H1 (cell line): ENCODE measurements around the gene TWSG1. TPM values are rescaled to one million over a fixed set of nuclear protein-coding genes. Genes with fewer than 3 reads are reported as not detected.

Experiments used
- CTCF ChIA-PET: fragments of 300-600 bp; sonication (Branson Sonifier 250); formaldehyde crosslinking; loops from one replicate; lab custom pipeline; 2021; ENCODE audit not compliant: partially characterized antibody; lab: Charles Lee
- POLR2A ChIA-PET: fragments of 300-600 bp; sonication (Branson Sonifier 250); formaldehyde crosslinking; loops from one replicate; lab custom pipeline; 2021; ENCODE audit warnings: inconsistent platforms; ENCODE audit not compliant: partially characterized antibody; lab: Charles Lee
- DNase-seq, 2 experiments: peaks; one replicate each; pipeline versions ENCODE4 v3.0.0 to v3.0.0-alpha.2; 2010 to 2022; ENCODE audit warnings: low spot score in 2 of 2, low read depth in 1 of 2, mixed read lengths in 1 of 2
- FAIRE-seq: peaks from 2 replicates; lab custom pipeline; 2011; peaks lifted over from hg19 to GRCh38; lab: Jason Lieb, UNC
- H2AFZ ChIP-seq: 2 replicates; pipeline ENCODE4 v1.8.1; 2012; ENCODE audit warnings: low read length, inconsistent platforms
- H2AK5ac ChIP-seq: 2 replicates; pipeline ENCODE4 v1.6.1; 2013; ENCODE audit warnings: low read depth, low read length
- H2BK120ac ChIP-seq: replicated peaks from 2 replicates; pipeline ENCODE3; 2013; ENCODE audit warnings: low read depth, low read length, inconsistent platforms
- H2BK12ac ChIP-seq: 2 replicates; pipeline ENCODE4 v1.6.1; 2013; ENCODE audit warnings: low read depth, low read length
- H2BK15ac ChIP-seq: 2 replicates; pipeline ENCODE4 v1.6.1; 2013; ENCODE audit warnings: low read length
- H2BK20ac ChIP-seq: 2 replicates; pipeline ENCODE4 v1.6.1; 2013; ENCODE audit warnings: low read length
- H2BK5ac ChIP-seq: 2 replicates; pipeline ENCODE4 v1.6.1; 2013; ENCODE audit warnings: low read depth, low read length
- H3K14ac ChIP-seq: 2 replicates; pipeline ENCODE4 v1.6.1; 2013; ENCODE audit warnings: inconsistent platforms; ENCODE audit not compliant: insufficient read length
- H3K18ac ChIP-seq: 2 replicates; pipeline ENCODE4 v1.6.1; 2013; ENCODE audit warnings: low read length; ENCODE audit errors: extremely low read depth
- H3K23ac ChIP-seq: 2 replicates; pipeline ENCODE4 v1.6.1; 2013; ENCODE audit warnings: inconsistent platforms; ENCODE audit not compliant: insufficient read length
- H3K23me2 ChIP-seq: 2 replicates; pipeline ENCODE4 v1.6.1; 2013; ENCODE audit warnings: low read depth, low read length
- H3K27ac ChIP-seq: 2 replicates; pipeline ENCODE4 v1.6.1; 2011; ENCODE audit warnings: low read depth, low read length, inconsistent platforms
- H3K27me3 ChIP-seq, 4 experiments: replicated peaks in 1 of 4; 1 replicate in 1 of 4; 2 replicates in 3 of 4; pipeline versions ENCODE4 v1.6.1 to v1.8.1; 2011 to 2013; ENCODE audit warnings: low read length in 3 of 4, mild to moderate bottlenecking in 3 of 4, inconsistent platforms in 2 of 4, mixed read lengths in 2 of 4, moderate library complexity in 1 of 4; ENCODE audit not compliant: control insufficient read depth in 3 of 4, insufficient read depth in 3 of 4; ENCODE audit errors: extremely low read depth in 1 of 4
- H3K36me3 ChIP-seq, 4 experiments: 2 replicates each; pipeline versions ENCODE4 v1.6.1 to v1.8.1; 2011 to 2013; ENCODE audit warnings: mild to moderate bottlenecking in 4 of 4, low read length in 3 of 4, moderate library complexity in 2 of 4, control low read depth in 1 of 4, inconsistent platforms in 1 of 4; ENCODE audit not compliant: insufficient read depth in 4 of 4, control insufficient read depth in 2 of 4
- H3K4ac ChIP-seq: replicated peaks from 2 replicates; pipeline ENCODE3; 2013; ENCODE audit warnings: low read length, low read depth, mixed read lengths, inconsistent platforms; ENCODE audit not compliant: insufficient read length
- H3K4me1 ChIP-seq, 4 experiments: replicated peaks in 1 of 4; 1 replicate in 1 of 4; 2 replicates in 3 of 4; pipeline versions ENCODE4 v1.6.1 to v1.8.1; 2011 to 2013; ENCODE audit warnings: low read length in 3 of 4, inconsistent platforms in 2 of 4, mixed read lengths in 1 of 4; ENCODE audit not compliant: insufficient read depth in 4 of 4, control insufficient read depth in 3 of 4
- H3K4me2 ChIP-seq, 2 experiments: 2 replicates each; pipeline versions ENCODE4 v1.6.1 to v1.8.1; 2011 to 2013; ENCODE audit warnings: low read depth in 2 of 2, low read length in 2 of 2, control low read depth in 1 of 2, inconsistent platforms in 1 of 2, mild to moderate bottlenecking in 1 of 2; ENCODE audit not compliant: insufficient read depth in 1 of 2
- H3K4me3 ChIP-seq, 4 experiments: fragments of 200-600, 300-600 bp in 1 of 4; sonication (generic), shearing (Covaris generic), sonication (Bioruptor Twin) in 1 of 4; 2 replicates each; pipeline versions ENCODE4 v1.5.1 to v1.8.1; 2011 to 2016; ENCODE audit warnings: low read length in 4 of 4, low read depth in 3 of 4, control low read depth in 2 of 4, inconsistent platforms in 2 of 4, mild to moderate bottlenecking in 2 of 4, mixed read lengths in 1 of 4, moderate library complexity in 1 of 4; ENCODE audit not compliant: insufficient read depth in 2 of 4; ENCODE audit errors: extremely low read depth in 1 of 4
- H3K56ac ChIP-seq: replicated peaks from 2 replicates; pipeline ENCODE3; 2013; ENCODE audit warnings: low read depth, mild to moderate bottlenecking, mixed read lengths, low read length, inconsistent platforms; ENCODE audit not compliant: insufficient read length
- H3K79me1 ChIP-seq: 2 replicates; pipeline ENCODE4 v1.6.1; 2013; ENCODE audit warnings: low read depth, low read length, control low read depth
- H3K79me2 ChIP-seq, 2 experiments: 2 replicates each; pipeline versions ENCODE4 v1.6.1 to v1.8.1; 2012 to 2013; ENCODE audit warnings: low read length in 2 of 2, mild to moderate bottlenecking in 2 of 2, inconsistent platforms in 1 of 2; ENCODE audit not compliant: insufficient read depth in 2 of 2, control insufficient read depth in 1 of 2
- H3K9ac ChIP-seq, 4 experiments: replicated peaks in 1 of 4; 1 replicate in 1 of 4; 2 replicates in 3 of 4; pipeline versions ENCODE4 v1.6.1 to v1.8.1; 2011 to 2013; ENCODE audit warnings: low read depth in 3 of 4, low read length in 3 of 4, control low read depth in 2 of 4, mild to moderate bottlenecking in 2 of 4, moderate library complexity in 2 of 4, inconsistent platforms in 1 of 4; ENCODE audit errors: extremely low read depth in 1 of 4
- H3K9me3 ChIP-seq, 2 experiments: 2 replicates each; pipeline versions ENCODE4 v1.6.1 to v1.8.1; 2012 to 2013; ENCODE audit warnings: mild to moderate bottlenecking in 2 of 2, moderate library complexity in 2 of 2, control low read depth in 1 of 2, inconsistent platforms in 1 of 2, low read depth in 1 of 2, low read length in 1 of 2, mixed read lengths in 1 of 2; ENCODE audit not compliant: insufficient read depth in 2 of 2
- H4K20me1 ChIP-seq, 2 experiments: replicated peaks in 1 of 2; 2 replicates each; pipeline versions ENCODE3 to v1.8.1; 2011 to 2013; ENCODE audit warnings: inconsistent platforms in 2 of 2, low read length in 2 of 2, mild to moderate bottlenecking in 1 of 2; ENCODE audit not compliant: insufficient read depth in 2 of 2, control insufficient read depth in 1 of 2
- H4K5ac ChIP-seq: 2 replicates; pipeline ENCODE4 v1.6.1; 2013; ENCODE audit warnings: low read length, low read depth, mixed read lengths, inconsistent platforms; ENCODE audit not compliant: insufficient read length
- H4K8ac ChIP-seq: 2 replicates; pipeline ENCODE4 v1.8.0; 2013; ENCODE audit warnings: mild to moderate bottlenecking, moderate library complexity, low read length, inconsistent platforms; ENCODE audit not compliant: insufficient read depth; ENCODE audit errors: extremely low read depth
- H4K91ac ChIP-seq: replicated peaks from 2 replicates; pipeline ENCODE3; 2013; ENCODE audit warnings: low read length, mixed read lengths, inconsistent platforms; ENCODE audit not compliant: insufficient read length
- BCL11A ChIP-seq, 2 experiments: IDR thresholded peaks; one replicate each; pipeline ENCODE4 v1.6.1; 2011; ENCODE audit warnings: low read depth in 2 of 2, low read length in 2 of 2, mild to moderate bottlenecking in 2 of 2
- POU5F1 ChIP-seq: IDR thresholded peaks from 2 replicates; pipeline ENCODE4 v1.6.1; 2011; ENCODE audit warnings: low read depth, mild to moderate bottlenecking, low read length, moderate library complexity
- SP4 ChIP-seq: IDR thresholded peaks from 2 replicates; pipeline ENCODE4 v1.6.1; 2012; ENCODE audit warnings: low read length, inconsistent platforms
- SRF ChIP-seq: IDR thresholded peaks from 2 replicates; pipeline ENCODE4 v1.6.1; 2011; ENCODE audit warnings: mild to moderate bottlenecking, low read depth, low read length, moderate library complexity
- SUZ12 ChIP-seq: fragments of 200-600 bp; sonication (generic); IDR thresholded peaks from 2 replicates; pipeline ENCODE4 v1.6.1; 2012; ENCODE audit warnings: mild to moderate bottlenecking, inconsistent platforms, low read length, moderate library complexity, mixed read lengths
- TAF7 ChIP-seq: optimal IDR thresholded peaks from 2 replicates; pipeline ENCODE3; 2011; ENCODE audit warnings: low read depth, mild to moderate bottlenecking, inconsistent platforms, low read length, moderate library complexity, borderline replicate concordance
- polyA plus RNA-seq, 7 experiments: library from polyadenylated mRNA; depleted of rRNA in 3 of 7; stranded (reverse) in 5 of 7; unstranded in 2 of 7; fragments of >200 nt in 5 of 7; fragments of 200-250 nt in 2 of 7; gene quantifications; 1 replicate in 5 of 7; 2 replicates in 1 of 7; 4 replicates in 1 of 7; pipeline versions ENCODE4 v1.2.1 to v1.2.3, GENCODE V29; 2011 to 2013; ENCODE audit warnings: missing spikeins in 2 of 7, mixed read lengths in 2 of 7
- total RNA-seq: library from RNA; stranded (reverse); fragmentation: NEBNext Ultra II Directional; extraction: Animal tissue kit (Norgen Biotek cat#: 25700); gene quantifications from 2 replicates; pipeline ENCODE4 v1.2.1, GENCODE V29; 2021

TWSG1 gene
- total and polyA plus RNA-seq, 2 of the 8 experiments (the other 6 are each of a cell fraction or from before 2014, with no cell fraction given), result 11.8 to 19.8 TPM

- DNase-seq (no peak), FAIRE-seq (no peak)
- Histone ChIP-seq H2AK5ac (no peak overlapping the region), H3K9me3 (no peaks in the 10 kb centered on the region), H4K8ac (no peak overlapping the region), H2AFZ (no peak overlapping the region), H3K23me2 (no peaks in the 10 kb centered on the region), H4K5ac (no peak overlapping the region), H3K27me3 (no peaks in the 10 kb centered on the region), H2BK12ac (no peak overlapping the region), H3K27ac (no peak overlapping the region), H4K20me1 (no peaks in the 10 kb centered on the region), H4K91ac (no peak overlapping the region), H3K4me1 (0 out of 7 replicates have a peak, but pooled peaks cover 0 to 2% (median 0%) of the 10 kb centered on the region in 4 experiments), H2BK5ac (no peak overlapping the region), H3K79me1 (no peaks in the 10 kb centered on the region), H3K18ac (no peak overlapping the region), H2BK120ac (no peak overlapping the region), H3K4me3 (no peak overlapping the region), H2BK15ac (no peak overlapping the region), H3K23ac (no peak overlapping the region), H3K14ac (no peak overlapping the region), H3K56ac (no peak overlapping the region), H3K79me2 (no peaks in the 10 kb centered on the region), H3K9ac (no peak overlapping the region), H3K4ac (no peak overlapping the region), H2BK20ac (no peak overlapping the region), H3K4me2 (no peak overlapping the region), H3K36me3 (peaks cover 0 to 4% (median 0%) of the 10 kb centered on the region in 4 experiments; a peak in 2 of 8 replicates)
- POLR2A ChIA-PET, result no interaction called here
- TF ChIP-seq POU5F1 (no peak), TAF7 (no peak), BCL11A (IDR thresholded peaks at IDR 0.05; ENCODE audit: low read depth in 2 of 2, low read length in 2 of 2) (no peak), SUZ12 (no peak), SP4 (no peak), SRF (no peak)
- CTCF ChIA-PET, result no interaction called here
Measured at GRCh38 chr18:9401176-9401575, 66.6 kb downstream of the TWSG1 start.
